GM18858 (cell line): ENCODE measurements around the gene CALML3.

Source experiments
- ATAC-seq: cut with Tn5 transposase; IDR thresholded peaks from one replicate; pipeline ENCODE4 v1.9.1; 2021; ENCODE audit not compliant: unreplicated experiment

Gene CALML3

DNA sequence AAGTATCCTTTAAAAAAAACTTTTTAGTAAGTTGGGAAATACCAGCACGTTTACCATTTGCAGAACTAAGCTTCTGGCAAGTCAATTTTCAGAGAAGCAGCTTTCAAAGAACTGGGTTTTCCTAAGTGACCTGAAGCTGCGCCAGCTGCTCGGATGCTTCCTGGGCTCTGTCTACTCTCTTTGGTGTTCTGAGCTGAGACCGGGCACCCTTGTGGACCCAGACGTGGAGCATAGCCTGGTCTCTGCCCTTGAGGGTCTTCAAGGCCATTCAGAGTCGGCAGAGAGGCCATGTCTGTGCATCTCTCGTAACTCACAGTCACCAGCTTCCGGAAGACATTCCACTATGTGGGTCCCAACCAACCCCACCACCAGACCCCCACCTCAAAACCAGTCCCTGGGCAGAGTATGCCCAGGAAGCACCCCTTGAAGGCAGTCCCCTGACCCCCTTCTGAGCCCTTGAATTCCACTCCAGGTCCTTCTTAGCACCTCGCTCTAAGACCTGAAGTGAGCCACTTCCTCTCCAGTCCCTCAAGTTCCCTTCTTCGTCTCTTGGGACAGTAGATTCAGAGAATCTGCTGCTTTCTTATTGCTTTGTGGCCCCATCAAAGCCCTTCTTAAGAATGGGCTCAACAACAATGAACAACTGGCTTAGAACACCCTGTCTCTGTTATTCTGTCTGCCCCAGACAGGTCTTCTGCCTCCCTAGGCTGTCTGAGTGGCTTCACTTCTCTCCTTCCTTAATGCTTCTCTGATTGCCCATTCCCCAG lies 33.9 kb upstream of the CALML3 start:
- ATAC-seq = no peak

- ATAC-seq = no peak
Observed at GRCh38 chr10:5491477-5491876, 33.3 kb upstream of the CALML3 start.

DNA sequence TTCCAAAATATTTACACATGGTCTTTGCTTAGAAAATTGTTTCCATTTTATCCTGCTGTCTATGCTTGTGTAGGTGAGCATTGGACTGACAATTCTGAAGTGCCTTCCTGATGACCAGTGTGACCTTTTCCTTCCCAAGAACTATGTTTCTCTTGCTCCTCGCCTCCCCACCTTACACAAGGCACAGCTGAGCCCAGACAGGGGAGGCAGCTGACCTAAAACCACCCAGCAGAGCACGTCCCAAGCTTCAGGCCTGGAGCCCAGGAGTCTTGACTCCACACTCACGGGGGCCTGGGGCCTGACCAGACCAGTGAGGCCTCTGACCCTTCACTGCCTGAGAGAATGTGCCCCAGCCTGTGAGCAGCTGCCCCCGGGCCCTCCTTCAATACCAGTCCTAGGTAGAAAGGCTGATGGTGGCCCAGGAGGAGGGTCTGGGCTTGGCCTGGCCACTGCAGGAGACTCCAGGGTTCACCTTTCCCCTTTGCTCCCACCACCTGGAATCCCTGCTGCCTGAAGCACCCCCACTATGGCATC lies 32.4 kb upstream of the CALML3 start:
- ATAC-seq = no peak

DNA sequence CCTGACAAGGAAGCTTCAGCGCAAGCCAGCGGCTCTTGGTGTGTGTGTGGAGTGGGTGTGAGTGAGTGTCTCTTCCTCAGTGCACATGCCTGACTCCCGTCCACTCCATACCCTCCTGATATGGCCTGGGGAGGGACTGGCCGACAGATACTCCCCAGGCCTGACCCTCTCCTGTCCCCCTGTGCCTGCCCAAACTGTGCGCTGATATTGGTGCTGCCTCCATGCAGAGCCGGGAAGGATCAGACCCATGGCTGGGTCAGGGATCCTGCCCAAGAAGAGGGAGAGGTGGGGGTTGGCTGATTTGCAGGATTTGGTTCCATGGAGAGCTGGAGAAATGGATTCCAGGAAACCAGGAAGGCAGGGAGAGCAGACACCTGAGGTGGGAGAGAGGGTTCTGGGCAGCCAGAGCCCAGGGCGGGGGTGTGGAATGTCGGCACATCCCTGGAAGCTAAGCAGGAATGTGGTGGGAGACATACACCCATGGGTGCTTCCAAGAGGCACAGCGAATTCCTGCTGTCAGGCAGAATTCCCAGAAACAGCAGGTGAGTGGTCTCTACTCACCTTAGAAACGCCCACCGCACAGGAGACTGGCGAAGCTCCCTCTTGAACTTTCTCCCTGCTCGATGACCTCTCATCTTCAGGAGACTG lies 31.7 kb upstream of the CALML3 start:
- ATAC-seq = no peak

GRCh38 chr10:5493691-5494090 lies 31.1 kb upstream of the CALML3 start:
- ATAC-seq = no peak

DNA sequence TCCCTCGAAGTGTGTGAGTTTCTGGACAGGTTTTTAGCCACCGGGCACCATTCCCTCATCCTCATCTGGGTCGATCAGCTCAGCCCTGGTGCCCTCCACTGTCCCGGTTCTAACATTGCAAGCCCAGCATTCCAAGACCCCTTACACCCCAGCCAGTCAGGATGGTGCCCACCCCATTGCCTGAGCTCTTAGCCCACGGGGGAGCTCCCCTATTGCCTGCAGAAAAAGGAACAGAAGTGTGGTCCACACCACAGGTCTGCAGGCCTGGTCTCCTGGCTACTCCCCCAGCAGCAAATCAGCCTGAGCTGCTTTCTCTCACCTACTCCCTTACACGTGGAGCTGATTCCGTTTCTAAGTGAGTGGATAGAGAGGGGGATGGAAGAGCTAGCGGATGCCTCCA lies 30.1 kb upstream of the CALML3 start:
- no peak for ATAC-seq

DNA sequence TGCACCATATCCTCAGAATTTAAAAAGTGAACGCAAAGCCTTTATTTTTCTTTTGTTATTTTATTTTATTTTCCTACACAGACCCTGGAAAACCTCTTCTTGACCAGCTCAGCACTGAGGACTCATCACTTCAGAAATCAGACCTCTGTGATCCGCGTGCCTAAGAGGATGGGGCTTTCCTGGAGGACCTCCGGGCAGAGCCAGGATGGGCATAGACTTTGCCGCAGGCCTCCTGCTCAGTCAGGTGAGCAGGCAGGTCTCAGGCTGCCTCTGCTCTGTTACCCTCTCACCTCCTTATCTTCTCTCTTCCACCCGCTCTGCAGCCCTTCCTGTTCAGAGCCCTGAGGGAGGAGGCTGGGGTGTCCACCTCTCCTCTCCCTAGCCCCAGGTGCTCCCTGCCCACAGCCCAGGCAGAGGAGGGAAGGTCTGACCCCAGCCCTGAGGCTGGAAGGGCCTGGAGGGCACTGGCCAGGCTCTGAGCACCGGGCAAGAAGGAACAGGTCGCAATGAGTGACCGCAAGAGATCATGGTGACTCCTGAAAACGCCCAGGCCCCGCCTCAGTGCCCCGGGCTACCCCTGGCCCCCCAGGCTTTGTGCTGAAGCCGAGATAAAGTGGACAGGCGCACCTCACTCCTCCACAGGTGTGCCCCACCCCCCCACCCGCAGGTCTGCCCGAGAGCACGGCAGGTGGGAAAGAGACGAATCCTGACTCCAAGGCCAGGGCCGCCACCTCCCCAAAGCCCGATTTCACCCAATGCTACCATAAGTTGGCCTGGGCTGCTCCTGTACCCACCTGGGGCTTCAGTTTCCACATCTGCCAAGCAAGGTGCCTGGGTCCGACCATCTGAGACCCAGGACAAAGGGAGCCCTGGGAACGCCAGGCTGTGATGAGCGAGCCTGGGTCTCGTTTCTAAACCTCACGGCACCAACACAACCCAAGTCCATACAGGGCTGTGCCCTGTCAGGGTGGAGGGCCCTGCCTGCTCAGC lies 28.2 kb upstream of the CALML3 start:
- ATAC-seq = no peak

GRCh38 chr10:5497289-5497688 lies 27.5 kb upstream of the CALML3 start:
- ATAC-seq = no peak

DNA sequence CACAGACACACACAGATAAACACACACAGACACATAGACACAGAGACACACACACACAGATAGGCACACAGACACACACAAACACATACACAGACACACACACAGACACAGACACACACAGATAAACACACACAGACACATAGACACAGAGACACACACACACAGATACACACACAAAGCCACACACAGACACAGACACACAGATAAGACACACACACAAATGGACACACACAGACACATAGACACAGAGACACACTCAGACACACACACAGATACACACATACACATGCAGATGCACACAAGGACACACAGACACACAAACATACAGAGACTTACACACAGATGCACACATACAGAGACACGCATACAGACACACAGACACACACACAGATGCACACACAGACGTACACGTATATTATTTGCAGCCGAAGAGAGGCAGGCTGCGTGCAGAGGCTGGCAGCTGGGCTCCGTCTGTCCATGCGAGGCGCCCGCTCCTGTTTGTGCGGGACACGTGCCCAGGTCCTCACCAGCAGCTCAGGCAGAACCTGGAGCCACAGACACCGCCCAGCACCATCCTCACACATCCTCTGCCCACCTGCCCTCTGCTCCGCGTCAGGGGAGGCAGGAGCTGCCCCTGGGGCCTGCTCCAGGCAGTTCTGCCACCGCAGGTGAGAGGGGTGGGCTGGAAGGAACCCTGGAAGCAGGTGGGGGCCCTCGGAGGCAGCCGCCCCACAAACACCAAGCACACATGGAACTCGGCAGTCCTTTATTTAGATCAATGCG lies 26.6 kb upstream of the CALML3 start:
- ATAC-seq = no peak

- ATAC-seq = no peak
Observed at GRCh38 chr10:5498791-5499492, 25.8 kb upstream of the CALML3 start.

- no peak for ATAC-seq
Observed at GRCh38 chr10:5499493-5500140, 25.1 kb upstream of the CALML3 start, which contains the start of gene CALML5. TSS of gene CALML5 (minus strand) at chr10:5499570. CDS start at chr10:5499438, 132 bp downstream.

DNA sequence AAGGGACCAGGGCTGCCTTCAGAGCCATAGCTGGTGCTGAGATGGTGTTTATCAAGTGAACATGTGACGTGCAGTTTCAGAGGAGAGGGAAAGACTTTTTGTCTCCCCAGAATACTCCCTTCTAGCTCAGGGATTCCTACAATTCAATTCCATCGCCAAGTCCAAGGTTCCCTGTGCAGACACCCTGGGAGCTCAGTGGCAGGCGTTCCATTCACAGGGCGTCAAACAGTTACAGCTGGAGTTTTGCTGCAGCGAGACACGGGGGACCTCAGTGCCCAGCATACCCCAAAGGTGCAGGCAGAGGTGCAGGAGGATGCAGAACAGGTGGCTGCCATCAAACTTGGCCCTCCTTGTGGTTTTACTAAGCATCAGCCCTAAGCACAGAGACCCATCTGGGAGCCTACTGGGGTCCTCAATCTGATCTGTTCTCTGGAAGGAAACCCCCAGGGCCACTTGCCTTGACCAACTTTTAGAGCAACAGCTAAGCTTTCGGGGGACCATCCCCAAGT lies 24.5 kb upstream of the CALML3 start:
- ATAC-seq = no peak

DNA sequence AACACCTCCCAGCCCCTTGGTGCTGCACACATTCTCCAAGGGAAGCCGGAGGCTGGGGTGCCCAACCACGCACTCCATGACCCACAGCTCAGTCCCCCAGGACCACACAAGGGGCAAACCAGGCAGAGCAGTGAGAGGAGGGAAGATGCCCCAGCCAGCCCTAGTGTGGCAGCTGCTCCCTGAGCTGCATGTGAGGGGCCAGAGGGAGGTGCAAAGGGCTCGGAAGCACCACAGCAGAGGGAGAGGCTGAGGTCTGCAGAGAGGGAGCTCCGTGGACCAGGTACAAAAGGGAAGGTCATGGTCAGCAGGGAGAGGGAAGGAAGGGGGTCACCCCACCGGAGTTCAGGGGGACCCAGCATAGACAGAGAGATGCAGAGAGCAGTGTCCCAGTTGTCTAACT lies 23.9 kb upstream of the CALML3 start:
- no peak for ATAC-seq

DNA sequence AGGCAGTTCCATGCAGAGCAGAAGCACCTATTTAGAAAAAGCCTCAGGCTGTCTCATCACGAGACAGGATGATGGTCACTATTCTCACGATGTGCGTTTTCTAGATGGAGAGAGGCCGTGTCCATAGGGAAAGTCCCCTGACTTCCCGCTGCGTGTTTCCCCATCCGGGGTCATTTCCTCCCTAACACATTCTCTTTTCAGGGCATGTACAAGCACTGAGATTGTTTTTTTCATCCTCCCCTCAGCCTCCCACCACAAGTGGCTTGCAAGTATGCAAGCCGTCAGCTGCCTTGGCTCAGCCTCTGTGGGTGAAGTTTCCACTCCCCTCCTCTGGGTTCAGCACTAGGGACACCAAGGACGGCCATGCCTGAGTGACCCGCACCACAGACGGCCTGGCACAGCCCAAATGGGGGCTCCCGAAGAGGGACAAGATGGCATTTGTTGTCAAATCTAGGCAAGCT lies 22.7 kb upstream of the CALML3 start:
- no peak for ATAC-seq

GRCh38 chr10:5502571-5503476 lies 21.9 kb upstream of the CALML3 start:
- no peak for ATAC-seq

- no peak for ATAC-seq
Observed at GRCh38 chr10:5503477-5503835, 21.3 kb upstream of the CALML3 start.

- no peak for ATAC-seq
Observed at GRCh38 chr10:5504146-5505072, 20.4 kb upstream of the CALML3 start.
